SK-N-SH (cell line): ENCODE measurements around the gene ENPEP. TPM values are rescaled to one million over a fixed set of nuclear protein-coding genes. Genes with fewer than 3 reads are reported as not detected.

Experiments used
- CTCF ChIA-PET: fragments of 300-600, 350-600 bp; formaldehyde crosslinking; extraction: SDS; loops from one replicate; lab custom pipeline; 2021; lab: Yijun Ruan, JAX
- POLR2A ChIA-PET: fragments of 350-600 bp; sonication (Branson Sonifier 250); formaldehyde crosslinking; extraction: SDS; loops from one replicate; lab custom pipeline; 2020; ENCODE audit warnings: antibody characterized with exemption, inconsistent platforms; lab: Yijun Ruan, JAX
- DNase-seq: peaks from one replicate; pipeline ENCODE4 v3.0.0; 2012
- H2AFZ ChIP-seq: fragments of 200-600 bp; sonication (generic); 2 replicates; pipeline ENCODE4 v1.8.1; 2016; ENCODE audit warnings: antibody characterized with exemption, mild to moderate bottlenecking, low read depth
- H3F3A ChIP-seq: fragments of 200-600 bp; sonication (generic); replicated peaks from 2 replicates; pipeline ENCODE3; 2016; ENCODE audit warnings: antibody characterized with exemption, mild to moderate bottlenecking; ENCODE audit not compliant: insufficient read depth
- H3K27ac ChIP-seq, 2 experiments: fragments of 200-500 bp in 1 of 2; fragments of 200-600 bp in 1 of 2; sonication (Bioruptor generic) in 1 of 2; sonication (generic), shearing (Covaris generic) in 1 of 2; 2 replicates each; pipeline versions ENCODE4 v1.5.1 to v1.6.1; 2014 to 2016; ENCODE audit warnings: low read depth in 2 of 2, inconsistent platforms in 1 of 2, low read length in 1 of 2, mild to moderate bottlenecking in 1 of 2, mixed read lengths in 1 of 2
- H3K27me3 ChIP-seq: fragments of 200-600 bp; sonication (generic), shearing (Covaris generic); 2 replicates; pipeline ENCODE4 v1.6.1; 2016; ENCODE audit warnings: mixed run types; ENCODE audit not compliant: insufficient read depth
- H3K36me3 ChIP-seq, 2 experiments: fragments of 200-500 bp in 1 of 2; fragments of 200-600 bp in 1 of 2; sonication (Bioruptor generic) in 1 of 2; sonication (generic) in 1 of 2; replicated peaks in 1 of 2; 2 replicates each; pipeline versions ENCODE3 to v1.5.1; 2014 to 2016; ENCODE audit warnings: low read length in 1 of 2, mild to moderate bottlenecking in 1 of 2; ENCODE audit not compliant: insufficient read depth in 2 of 2, control insufficient read depth in 1 of 2
- H3K4me1 ChIP-seq, 2 experiments: fragments of 200-500 bp in 1 of 2; fragments of 200-600 bp in 1 of 2; sonication (Bioruptor generic) in 1 of 2; sonication (generic), shearing (Covaris generic) in 1 of 2; 2 replicates each; pipeline versions ENCODE4 v1.5.1 to v1.6.1; 2014 to 2016; ENCODE audit warnings: low read depth in 1 of 2, low read length in 1 of 2, mixed run types in 1 of 2; ENCODE audit not compliant: insufficient read depth in 2 of 2, control insufficient read depth in 1 of 2
- H3K4me2 ChIP-seq: fragments of 200-600 bp; sonication (generic), shearing (Covaris generic); 2 replicates; pipeline ENCODE4 v1.6.1; 2017; ENCODE audit warnings: mixed run types
- H3K4me3 ChIP-seq, 2 experiments: fragments of 200-500 bp in 1 of 2; fragments of 200-600 bp in 1 of 2; sonication (Bioruptor generic) in 1 of 2; sonication (generic), shearing (Covaris generic) in 1 of 2; 2 replicates each; pipeline versions ENCODE4 v1.5.1 to v1.8.1; 2014 to 2016; ENCODE audit warnings: low read depth in 2 of 2, inconsistent platforms in 1 of 2, low read length in 1 of 2, mild to moderate bottlenecking in 1 of 2, mixed read lengths in 1 of 2, moderate library complexity in 1 of 2
- H3K79me2 ChIP-seq: fragments of 200-600 bp; sonication (generic); 2 replicates; pipeline ENCODE4 v1.8.1; 2017; ENCODE audit warnings: mild to moderate bottlenecking; ENCODE audit not compliant: insufficient read depth
- H3K9ac ChIP-seq: fragments of 200-600 bp; sonication (generic); 2 replicates; pipeline ENCODE4 v1.6.1; 2017; ENCODE audit warnings: mixed run types
- H3K9me2 ChIP-seq: fragments of 200-600 bp; sonication (generic); 2 replicates; pipeline ENCODE4 v1.6.1; 2017; ENCODE audit warnings: mixed run types
- H3K9me3 ChIP-seq: fragments of 200-600 bp; sonication (generic); 2 replicates; pipeline ENCODE4 v1.6.1; 2017; ENCODE audit warnings: mixed run types, mild to moderate bottlenecking, moderate library complexity
- H4K20me1 ChIP-seq: fragments of 200-600 bp; sonication (generic); 2 replicates; pipeline ENCODE4 v1.6.1; 2017; ENCODE audit warnings: mild to moderate bottlenecking, mixed run types; ENCODE audit not compliant: insufficient read depth
- EP300 ChIP-seq, 2 experiments: IDR thresholded peaks; 2 replicates each; pipeline versions ENCODE4 v1.4.0 to v1.6.1; 2012; ENCODE audit warnings: borderline replicate concordance in 1 of 2, low read depth in 1 of 2, low read length in 1 of 2
- FOSL2 ChIP-seq: IDR thresholded peaks from 2 replicates; pipeline ENCODE4 v1.4.0; 2012; ENCODE audit warnings: low read depth, mild to moderate bottlenecking, moderate library complexity, borderline replicate concordance
- GABPA ChIP-seq: IDR thresholded peaks from 2 replicates; pipeline ENCODE4 v1.4.0; 2012; ENCODE audit warnings: low read depth, mild to moderate bottlenecking
- JUND ChIP-seq: IDR thresholded peaks from 2 replicates; pipeline ENCODE4 v1.4.0; 2012
- MEF2A ChIP-seq: IDR thresholded peaks from 2 replicates; pipeline ENCODE4 v1.4.0; 2012; ENCODE audit warnings: low read depth, borderline replicate concordance
- MXI1 ChIP-seq: IDR thresholded peaks from 2 replicates; pipeline ENCODE4 v1.6.1; 2012; ENCODE audit warnings: mild to moderate bottlenecking, low read depth, low read length, improper control_type of control experiment
- NFIC ChIP-seq: IDR thresholded peaks from 2 replicates; pipeline ENCODE4 v1.4.0; 2012; ENCODE audit warnings: borderline replicate concordance
- NRF1 ChIP-seq: IDR thresholded peaks from 2 replicates; pipeline ENCODE4 v1.6.1; 2012; ENCODE audit warnings: low read depth, mild to moderate bottlenecking, low read length
- PBX3 ChIP-seq: IDR thresholded peaks from 2 replicates; pipeline ENCODE4; 2012
- POLR2AphosphoS5 ChIP-seq: IDR thresholded peaks from 2 replicates; pipeline ENCODE4 v1.6.1; 2012; ENCODE audit warnings: low read depth, low read length
- RAD21 ChIP-seq: IDR thresholded peaks from 2 replicates; pipeline ENCODE4 v1.6.1; 2012; ENCODE audit warnings: mild to moderate bottlenecking, low read length
- SIN3A ChIP-seq: IDR thresholded peaks from 2 replicates; pipeline ENCODE4 v1.6.1; 2012; ENCODE audit warnings: low read depth, mild to moderate bottlenecking, low read length, moderate library complexity, borderline replicate concordance
- TAF1 ChIP-seq: IDR thresholded peaks from 2 replicates; pipeline ENCODE4 v1.6.1; 2012; ENCODE audit warnings: low read depth, mild to moderate bottlenecking, low read length, moderate library complexity, borderline replicate concordance
- TCF12 ChIP-seq: IDR thresholded peaks from 2 replicates; pipeline ENCODE4 v1.4.0; 2012
- USF2 ChIP-seq: fragments of 150-350 bp; IDR thresholded peaks from 2 replicates; pipeline ENCODE4 v1.6.1; 2017; ENCODE audit warnings: antibody characterized with exemption, low read length, low read depth, borderline replicate concordance
- WGBS: methylation state at CpG from one replicate; pipeline ENCODE4 v1.1.6; 2017; ENCODE audit warnings: low lambda C conversion rate; 5-methylcytosine and 5-hydroxymethylcytosine counted together
- polyA plus RNA-seq, 3 experiments: library from polyadenylated mRNA; depleted of rRNA; stranded (reverse); fragments of >200 nt; gene quantifications; 2 replicates each; pipeline ENCODE4 v1.2.3, GENCODE V29; 2012
- TF ChIP-seq, protein P1 (sequence below): IDR thresholded peaks from 2 replicates; pipeline ENCODE4 v1.4.0; 2012; ENCODE audit warnings: low read depth, borderline replicate concordance
- TF ChIP-seq, protein P2 (sequence below): IDR thresholded peaks from 2 replicates; pipeline ENCODE4 v1.6.1; 2012; ENCODE audit warnings: mild to moderate bottlenecking, low read depth, low read length, moderate library complexity

ENPEP gene
- polyA plus RNA-seq, 1 of the 3 experiments (the other 2 are of a cell fraction): 0.16 TPM

DNA sequence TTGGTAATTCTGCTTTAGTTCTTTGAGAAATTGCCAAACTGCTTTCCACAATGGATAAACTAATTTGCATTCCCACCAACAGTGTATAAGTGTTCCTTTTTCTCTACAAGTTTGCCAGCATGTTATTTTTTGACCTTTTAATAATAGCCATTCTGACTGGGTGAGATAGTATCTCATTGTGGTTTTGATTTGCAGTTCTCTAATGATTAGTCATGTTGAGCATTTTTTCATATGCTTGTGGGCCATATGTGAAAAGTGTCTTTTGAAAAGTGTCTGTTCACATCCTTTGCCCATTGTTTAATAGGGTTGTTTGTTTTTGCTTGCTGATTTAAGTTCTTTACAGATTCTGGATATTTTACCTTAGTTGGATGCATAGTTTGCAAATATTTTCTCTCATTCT is 25.9 kb downstream of the ENPEP start:
- no peak for DNase-seq
- Histone ChIP-seq H3K27me3 (no peaks in the 10 kb centered on the region), H3K9me3 (no peaks in the 10 kb centered on the region; the same call in 1 of the 2 replicates), H3K4me1 (no peaks in the 10 kb centered on the region), H3K79me2 (no peaks in the 10 kb centered on the region), H2AFZ (no peak overlapping the region), H3K4me3 (no peak overlapping the region), H3F3A (no peaks in the 10 kb centered on the region), H4K20me1 (no peaks in the 10 kb centered on the region), H3K36me3 (no peaks in the 10 kb centered on the region), H3K9ac (no peak overlapping the region), H3K9me2 (no peaks in the 10 kb centered on the region), H3K27ac (no peak overlapping the region), H3K4me2 (no peak overlapping the region)
- ChIA-PET POLR2A (no interaction called here), CTCF (interaction anchor here (0.9 to 3.9 kb wide), 2 partner anchors 18 to 503 kb away, joined by 3 to 13 read pairs; no protein-coding TSS in a partner anchor)
- TF ChIP-seq FOSL2 (peak; percentile 39; the same call in 1 of the 2 replicates), PBX3 (0 out of 2 replicates have a peak, but pooled peaks have one; percentile 8), TCF12 (peak; percentile 56), EP300 (IDR thresholded peaks at IDR 0.05; ENCODE audit: borderline replicate concordance in 1 of 2, low read depth in 1 of 2, low read length in 1 of 2) (0 out of 4 replicates have a peak, but pooled peaks of 1 of the 2 experiments have one; percentile 7), MXI1 (no peak), MEF2A (no peak), JUND (peak; percentile 43; the same call in 1 of the 2 replicates)

DNA sequence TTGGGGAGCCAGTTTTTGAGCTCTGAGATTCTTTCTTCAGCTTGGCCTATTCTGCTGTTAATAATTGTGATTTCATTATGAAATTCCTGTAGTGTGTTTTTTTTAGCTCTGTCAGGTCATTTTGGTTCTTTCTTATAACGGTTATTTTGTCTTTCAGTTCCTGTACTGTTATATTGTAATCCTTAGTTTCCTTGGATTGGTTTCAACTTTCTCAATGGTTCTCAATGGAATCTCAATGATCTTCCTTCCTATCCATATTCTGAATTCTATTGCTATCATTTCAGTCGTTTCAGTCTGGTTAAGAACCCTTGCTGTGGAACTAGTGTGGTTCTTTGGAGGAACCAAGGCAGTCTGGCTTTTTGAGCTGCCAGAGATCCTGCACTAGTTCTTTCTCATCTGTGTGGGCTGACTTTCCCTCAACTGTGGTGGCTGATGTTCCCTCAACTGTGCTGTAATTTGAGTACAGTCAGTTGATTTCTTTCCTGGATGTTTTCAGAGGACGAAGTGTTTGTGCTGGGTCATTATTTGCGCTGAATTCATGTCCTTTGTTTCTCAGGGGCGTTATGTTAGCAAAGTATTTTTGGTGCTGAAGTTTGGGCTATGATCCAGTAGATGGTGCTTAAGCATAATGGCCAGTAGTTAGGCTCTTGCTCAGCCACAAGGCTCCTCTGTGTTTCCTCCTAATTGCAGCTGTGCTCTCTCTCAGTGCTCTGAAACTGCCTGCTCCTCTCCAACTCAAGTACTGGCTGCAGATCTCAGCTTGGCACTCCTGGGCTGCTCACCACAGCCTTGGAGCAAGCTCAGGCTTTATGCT is 27.5 kb downstream of the ENPEP start:
- Histone ChIP-seq H3K27ac (no peak overlapping the region), H3F3A (no peaks in the 10 kb centered on the region), H3K9me3 (no peaks in the 10 kb centered on the region; the same call in 1 of the 2 replicates), H3K9me2 (no peaks in the 10 kb centered on the region), H3K79me2 (no peaks in the 10 kb centered on the region), H3K9ac (no peak overlapping the region), H3K4me1 (no peaks in the 10 kb centered on the region), H4K20me1 (no peaks in the 10 kb centered on the region), H3K4me3 (no peak overlapping the region), H3K36me3 (no peaks in the 10 kb centered on the region), H2AFZ (no peak overlapping the region), H3K27me3 (no peaks in the 10 kb centered on the region), H3K4me2 (no peak overlapping the region)
- no peak for DNase-seq
- TF ChIP-seq USF2: no peak
- TF ChIP-seq, protein P1, sequence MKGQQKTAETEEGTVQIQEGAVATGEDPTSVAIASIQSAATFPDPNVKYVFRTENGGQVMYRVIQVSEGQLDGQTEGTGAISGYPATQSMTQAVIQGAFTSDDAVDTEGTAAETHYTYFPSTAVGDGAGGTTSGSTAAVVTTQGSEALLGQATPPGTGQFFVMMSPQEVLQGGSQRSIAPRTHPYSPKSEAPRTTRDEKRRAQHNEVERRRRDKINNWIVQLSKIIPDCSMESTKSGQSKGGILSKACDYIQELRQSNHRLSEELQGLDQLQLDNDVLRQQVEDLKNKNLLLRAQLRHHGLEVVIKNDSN: no peak
- TF ChIP-seq MEF2A: no peak
- TF ChIP-seq POLR2AphosphoS5: no peak
- TF ChIP-seq SIN3A: no peak
- no peak for TF ChIP-seq TAF1
- TF ChIP-seq FOSL2: no peak
- TF ChIP-seq, protein P2, sequence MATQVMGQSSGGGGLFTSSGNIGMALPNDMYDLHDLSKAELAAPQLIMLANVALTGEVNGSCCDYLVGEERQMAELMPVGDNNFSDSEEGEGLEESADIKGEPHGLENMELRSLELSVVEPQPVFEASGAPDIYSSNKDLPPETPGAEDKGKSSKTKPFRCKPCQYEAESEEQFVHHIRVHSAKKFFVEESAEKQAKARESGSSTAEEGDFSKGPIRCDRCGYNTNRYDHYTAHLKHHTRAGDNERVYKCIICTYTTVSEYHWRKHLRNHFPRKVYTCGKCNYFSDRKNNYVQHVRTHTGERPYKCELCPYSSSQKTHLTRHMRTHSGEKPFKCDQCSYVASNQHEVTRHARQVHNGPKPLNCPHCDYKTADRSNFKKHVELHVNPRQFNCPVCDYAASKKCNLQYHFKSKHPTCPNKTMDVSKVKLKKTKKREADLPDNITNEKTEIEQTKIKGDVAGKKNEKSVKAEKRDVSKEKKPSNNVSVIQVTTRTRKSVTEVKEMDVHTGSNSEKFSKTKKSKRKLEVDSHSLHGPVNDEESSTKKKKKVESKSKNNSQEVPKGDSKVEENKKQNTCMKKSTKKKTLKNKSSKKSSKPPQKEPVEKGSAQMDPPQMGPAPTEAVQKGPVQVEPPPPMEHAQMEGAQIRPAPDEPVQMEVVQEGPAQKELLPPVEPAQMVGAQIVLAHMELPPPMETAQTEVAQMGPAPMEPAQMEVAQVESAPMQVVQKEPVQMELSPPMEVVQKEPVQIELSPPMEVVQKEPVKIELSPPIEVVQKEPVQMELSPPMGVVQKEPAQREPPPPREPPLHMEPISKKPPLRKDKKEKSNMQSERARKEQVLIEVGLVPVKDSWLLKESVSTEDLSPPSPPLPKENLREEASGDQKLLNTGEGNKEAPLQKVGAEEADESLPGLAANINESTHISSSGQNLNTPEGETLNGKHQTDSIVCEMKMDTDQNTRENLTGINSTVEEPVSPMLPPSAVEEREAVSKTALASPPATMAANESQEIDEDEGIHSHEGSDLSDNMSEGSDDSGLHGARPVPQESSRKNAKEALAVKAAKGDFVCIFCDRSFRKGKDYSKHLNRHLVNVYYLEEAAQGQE: no peak
- TF ChIP-seq NRF1: no peak
- TF ChIP-seq NFIC: no peak
- no peak for TF ChIP-seq MXI1
- TF ChIP-seq RAD21: no peak
- TF ChIP-seq GABPA: no peak
- ChIA-PET CTCF (interaction anchor here (0.6 to 3.9 kb wide), 3 partner anchors 14 to 505 kb away, joined by 3 to 13 read pairs (median 3); no protein-coding TSS in a partner anchor), POLR2A (no interaction called here)
- 33% methylated on average over 5 of the region's 5 CpGs for WGBS
